ENCODE measurements around the gene PHACTR2. TPM values are rescaled to one million over a fixed set of nuclear protein-coding genes. Genes with fewer than 3 reads are reported as not detected.
"Not testable (repeated sequence)": the region's sequence is repeated elsewhere in the genome, so short reads cannot be mapped to it uniquely, and the experiment has no call there.

Gene PHACTR2
- total RNA-seq, result 100 to 1,000 TPM in 1 of 4 donors, 10 to 100 TPM in 3; 71.0 to 127 (median 82.7) TPM

- no peak for TF ChIP-seq CTCF (IDR thresholded peaks at IDR 0.05)
- peak; percentile 36 to 71 for TF ChIP-seq POLR2AphosphoS5 (IDR thresholded peaks at IDR 0.05)
Measured at GRCh38 chr6:143677891-143678791, at the start of gene PHACTR2. Gene PHACTR2, plus strand, starts transcription at chr6:143677965. Its CDS starts 199 bp downstream, at chr6:143678164.

GRCh38 chr6:143629104-143630080, 48.4 kb upstream of the PHACTR2 start:
- Histone ChIP-seq H3K27ac (replicated peaks in 1 of 4) (peak overlapping the region in 3 of 4 donors; percentile 14 to 37 (median 29)), H3K27me3 (no peaks in the 10 kb centered on the region), H3K9me3 (no peaks in the 10 kb centered on the region), H3K4me1 (peaks cover 0 to 15% (median 10%) of the 10 kb centered on the region in 4 donors), H3K36me3 (no peaks in the 10 kb centered on the region), H3K4me3 (peak overlapping the region in 2 of 4 donors; percentile 2 to 20)
- WGBS, result 45% methylated on average over 12 of the region's 12 CpGs
- TF ChIP-seq EP300 (IDR thresholded peaks at IDR 0.05) (no peak), CTCF (IDR thresholded peaks at IDR 0.05) (no peak), POLR2A (IDR thresholded peaks at IDR 0.05; ENCODE audit: low read depth) (no peak), POLR2AphosphoS5 (IDR thresholded peaks at IDR 0.05) (peak; percentile 10 to 48)
- intact Hi-C loops (cut with DNase I), result no loop called here
- no peak for DNase-seq (ENCODE audit: extremely low spot score)

More at GRCh38 chr6:143677891-143678791, at the start of gene PHACTR2:
- Histone ChIP-seq H3K36me3 (no peaks in the 10 kb centered on the region), H3K9me3 (peaks cover 0 to 7% (median 2%) of the 10 kb centered on the region in 4 donors), H3K4me3 (peak within 1 kb of the TSS; percentile 83 to 91 (median 90)), H3K4me1 (peaks cover 20 to 45% (median 36%) of the 10 kb centered on the region in 4 donors), H3K27ac (replicated peaks in 1 of 4) (peak within 1 kb of the TSS; percentile 93 to 97 (median 95)), H3K27me3 (no peaks in the 10 kb centered on the region)
- WGBS, result 3% methylated on average over 22 of the region's 69 CpGs
- DNase-seq (ENCODE audit: extremely low spot score), result peak; percentile 94
- intact Hi-C loops (cut with DNase I), result loop anchor here (5.0 kb wide), 3 partner anchors 69 to 164 kb away; partner anchors contain the start of gene LTV1

- H3K27me3 ChIP-seq; intact Hi-C loops (cut with DNase I); H3K4me3 ChIP-seq; H3K36me3 ChIP-seq; H3K27ac ChIP-seq (replicated peaks in 1 of 4); H3K9me3 ChIP-seq; DNase-seq (ENCODE audit: extremely low spot score): not testable (repeated sequence)
- peaks cover 0 to 18% (median 10%) of the 10 kb centered on the region in 4 donors for H3K4me1 ChIP-seq
- 94% methylated on average over 3 of the region's 4 CpGs for WGBS
Measured at GRCh38 chr6:143631196-143631595, 46.6 kb upstream of the PHACTR2 start.

- Histone ChIP-seq H3K4me3 (no peak overlapping the region), H3K27ac (replicated peaks in 1 of 4) (no peak overlapping the region), H3K4me1 (peaks cover 0 to 18% (median 10%) of the 10 kb centered on the region in 4 donors), H3K36me3 (no peaks in the 10 kb centered on the region), H3K9me3 (no peaks in the 10 kb centered on the region), H3K27me3 (no peaks in the 10 kb centered on the region)
- no peak for DNase-seq (ENCODE audit: extremely low spot score)
- no peak for TF ChIP-seq EP300 (IDR thresholded peaks at IDR 0.05)
- no peak for TF ChIP-seq CTCF (IDR thresholded peaks at IDR 0.05)
- intact Hi-C loops (cut with DNase I), result no loop called here
- WGBS, result 98% methylated on average over 4 of the region's 4 CpGs
Measured at GRCh38 chr6:143632894-143633293, 44.9 kb upstream of the PHACTR2 start.

- WGBS, result 82% methylated on average over 2 of the region's 2 CpGs
- peaks cover 0 to 9% (median 4%) of the 10 kb centered on the region in 4 donors for H3K4me1 ChIP-seq
- H3K27ac ChIP-seq (replicated peaks in 1 of 4), result no peak overlapping the region
- intact Hi-C loops (cut with DNase I), result no loop called here
- TF ChIP-seq POLR2A (IDR thresholded peaks at IDR 0.05; ENCODE audit: low read depth) (no peak), POLR2AphosphoS5 (IDR thresholded peaks at IDR 0.05) (no peak), EP300 (IDR thresholded peaks at IDR 0.05) (no peak), CTCF (IDR thresholded peaks at IDR 0.05) (no peak)
- DNase-seq (ENCODE audit: extremely low spot score), result no peak
- no peaks in the 10 kb centered on the region for H3K27me3 ChIP-seq
- H3K9me3 ChIP-seq, result no peaks in the 10 kb centered on the region
- H3K36me3 ChIP-seq, result no peaks in the 10 kb centered on the region
- H3K4me3 ChIP-seq, result no peak overlapping the region
Measured at GRCh38 chr6:143634486-143634885, 43.3 kb upstream of the PHACTR2 start.

Data from esophagus muscularis mucosa (tissue), 4 donors.